ENCODE measurements around the gene LRMDA.

LRMDA gene

DNA sequence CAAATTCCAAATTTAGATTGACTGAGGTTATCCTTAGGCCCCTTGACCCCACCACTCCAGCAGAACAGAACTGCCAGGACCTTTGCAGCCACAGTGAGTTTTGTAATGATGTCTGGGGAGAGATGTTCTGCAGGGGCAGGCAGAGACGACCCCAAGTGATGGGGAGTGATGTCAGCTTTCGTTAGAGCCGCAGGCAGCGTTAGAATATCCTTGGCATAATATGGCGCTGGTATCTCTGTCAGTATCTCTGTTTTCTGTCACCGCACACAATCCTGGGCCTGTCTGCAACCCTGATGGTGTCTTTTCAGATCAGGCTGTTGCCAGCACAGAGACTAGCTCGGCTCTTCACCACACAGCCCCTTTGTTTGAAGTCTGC lies 1122.6 kb downstream of the LRMDA start:
- Histone ChIP-seq H3K9ac (ENCODE audit: low read depth, low read length, poor library complexity, severe bottlenecking) (no peak overlapping the region), H4K20me1 (ENCODE audit: insufficient read depth, low read length, poor library complexity, severe bottlenecking) (no peaks in the 10 kb centered on the region), H3K4me2 (ENCODE audit: low read depth, low read length, poor library complexity, severe bottlenecking) (no peak overlapping the region), H3K36me3 (ENCODE audit: insufficient read depth, low read length) (no peaks in the 10 kb centered on the region), H3K79me2 (ENCODE audit: insufficient read depth, low read length) (no peaks in the 10 kb centered on the region), H3K9me2 (replicated peaks; ENCODE audit: low read depth, low read length) (no peaks in the 10 kb centered on the region), H2AFZ (ENCODE audit: low read length) (no peak overlapping the region), H3F3A (ENCODE audit: low read depth) (no peaks in the 10 kb centered on the region), H3K4me3 (ENCODE audit: low read length, poor library complexity, severe bottlenecking) (no peak overlapping the region), H3K27me3 (ENCODE audit: insufficient read depth, low read length, poor library complexity, severe bottlenecking) (no peaks in the 10 kb centered on the region), H3K4me1 (ENCODE audit: insufficient read depth, low read length, poor library complexity, severe bottlenecking) (no peaks in the 10 kb centered on the region), H3K9me3 (ENCODE audit: insufficient read depth, low read depth, low read length) (no peaks in the 10 kb centered on the region)
- TF ChIP-seq, protein P1, sequence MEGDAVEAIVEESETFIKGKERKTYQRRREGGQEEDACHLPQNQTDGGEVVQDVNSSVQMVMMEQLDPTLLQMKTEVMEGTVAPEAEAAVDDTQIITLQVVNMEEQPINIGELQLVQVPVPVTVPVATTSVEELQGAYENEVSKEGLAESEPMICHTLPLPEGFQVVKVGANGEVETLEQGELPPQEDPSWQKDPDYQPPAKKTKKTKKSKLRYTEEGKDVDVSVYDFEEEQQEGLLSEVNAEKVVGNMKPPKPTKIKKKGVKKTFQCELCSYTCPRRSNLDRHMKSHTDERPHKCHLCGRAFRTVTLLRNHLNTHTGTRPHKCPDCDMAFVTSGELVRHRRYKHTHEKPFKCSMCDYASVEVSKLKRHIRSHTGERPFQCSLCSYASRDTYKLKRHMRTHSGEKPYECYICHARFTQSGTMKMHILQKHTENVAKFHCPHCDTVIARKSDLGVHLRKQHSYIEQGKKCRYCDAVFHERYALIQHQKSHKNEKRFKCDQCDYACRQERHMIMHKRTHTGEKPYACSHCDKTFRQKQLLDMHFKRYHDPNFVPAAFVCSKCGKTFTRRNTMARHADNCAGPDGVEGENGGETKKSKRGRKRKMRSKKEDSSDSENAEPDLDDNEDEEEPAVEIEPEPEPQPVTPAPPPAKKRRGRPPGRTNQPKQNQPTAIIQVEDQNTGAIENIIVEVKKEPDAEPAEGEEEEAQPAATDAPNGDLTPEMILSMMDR (conservative IDR thresholded peaks at IDR 0.05; ENCODE audit: low read length): no peak
- TF ChIP-seq EZH2phosphoT487 (IDR thresholded peaks at IDR 0.05; ENCODE audit: borderline replicate concordance): no peak

DNA sequence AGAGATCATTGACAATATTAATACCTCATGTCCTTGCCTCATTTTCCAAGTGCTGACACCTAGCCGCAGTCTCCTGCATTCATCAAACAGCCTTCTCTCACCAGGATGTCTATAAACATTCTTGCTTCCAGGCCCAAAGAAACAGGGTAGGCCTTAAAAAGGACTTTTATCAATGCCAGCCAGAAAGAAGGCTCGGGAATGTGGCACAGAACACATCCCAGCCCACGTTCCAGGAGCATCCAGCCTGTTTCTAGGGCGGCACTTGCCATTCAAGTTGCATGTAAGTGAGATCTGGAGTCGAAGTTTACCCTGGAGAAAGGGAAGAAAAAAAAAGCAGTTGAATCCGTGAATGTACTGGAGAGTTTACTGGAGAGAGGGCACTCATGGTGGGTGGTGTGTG lies 1123.1 kb downstream of the LRMDA start:
- Histone ChIP-seq H3K9me3 (ENCODE audit: insufficient read depth, low read depth, low read length) (no peaks in the 10 kb centered on the region), H3K4me1 (ENCODE audit: insufficient read depth, low read length, poor library complexity, severe bottlenecking) (no peaks in the 10 kb centered on the region), H2AFZ (ENCODE audit: low read length) (no peak overlapping the region), H3K9me2 (replicated peaks; ENCODE audit: low read depth, low read length) (no peaks in the 10 kb centered on the region), H3K9ac (ENCODE audit: low read depth, low read length, poor library complexity, severe bottlenecking) (no peak overlapping the region), H3K36me3 (ENCODE audit: insufficient read depth, low read length) (no peaks in the 10 kb centered on the region), H3K4me3 (ENCODE audit: low read length, poor library complexity, severe bottlenecking) (no peak overlapping the region), H3K79me2 (ENCODE audit: insufficient read depth, low read length) (no peaks in the 10 kb centered on the region), H3K4me2 (ENCODE audit: low read depth, low read length, poor library complexity, severe bottlenecking) (no peak overlapping the region), H3F3A (ENCODE audit: low read depth) (no peaks in the 10 kb centered on the region), H4K20me1 (ENCODE audit: insufficient read depth, low read length, poor library complexity, severe bottlenecking) (no peaks in the 10 kb centered on the region), H3K27me3 (ENCODE audit: insufficient read depth, low read length, poor library complexity, severe bottlenecking) (no peaks in the 10 kb centered on the region)
- TF ChIP-seq, protein P1 (conservative IDR thresholded peaks at IDR 0.05; ENCODE audit: low read length): no peak
- no peak for TF ChIP-seq EZH2phosphoT487 (IDR thresholded peaks at IDR 0.05; ENCODE audit: borderline replicate concordance)

DNA sequence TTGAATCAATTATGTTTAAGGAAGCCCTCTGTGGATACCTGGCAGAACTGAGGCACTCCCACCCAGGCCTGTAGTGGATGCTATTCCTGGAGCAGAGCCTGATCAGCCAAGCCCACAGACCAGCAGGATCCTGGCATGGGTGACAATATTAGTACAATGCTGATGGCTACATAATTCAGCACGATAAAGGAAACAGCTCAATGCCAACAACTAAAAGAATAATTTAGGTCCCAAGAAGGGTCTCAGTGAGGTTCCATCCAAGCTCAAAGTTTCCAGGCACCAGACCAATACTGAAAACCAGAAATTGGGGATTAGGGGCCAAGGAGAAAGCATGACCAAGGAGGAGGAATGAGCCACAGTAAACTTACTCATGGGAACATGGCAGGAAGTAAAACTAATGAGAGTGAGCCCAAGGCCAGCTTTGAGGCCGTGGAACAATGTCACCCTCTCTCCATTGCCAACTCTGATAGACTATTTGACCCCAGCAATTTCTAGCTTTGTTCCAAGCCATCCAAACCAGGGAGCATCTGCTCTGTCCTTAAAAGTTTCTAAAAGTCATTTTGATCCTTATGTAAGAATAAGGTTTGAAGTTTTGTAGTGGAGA lies 1123.7 kb downstream of the LRMDA start:
- Histone ChIP-seq H3K4me1 (ENCODE audit: insufficient read depth, low read length, poor library complexity, severe bottlenecking) (no peaks in the 10 kb centered on the region), H4K20me1 (ENCODE audit: insufficient read depth, low read length, poor library complexity, severe bottlenecking) (no peaks in the 10 kb centered on the region), H3K79me2 (ENCODE audit: insufficient read depth, low read length) (no peaks in the 10 kb centered on the region), H2AFZ (ENCODE audit: low read length) (no peak overlapping the region), H3K9me2 (replicated peaks; ENCODE audit: low read depth, low read length) (no peaks in the 10 kb centered on the region), H3K36me3 (ENCODE audit: insufficient read depth, low read length) (no peaks in the 10 kb centered on the region), H3K4me3 (ENCODE audit: low read length, poor library complexity, severe bottlenecking) (no peak overlapping the region), H3K9ac (ENCODE audit: low read depth, low read length, poor library complexity, severe bottlenecking) (no peak overlapping the region), H3K27me3 (ENCODE audit: insufficient read depth, low read length, poor library complexity, severe bottlenecking) (no peaks in the 10 kb centered on the region), H3K4me2 (ENCODE audit: low read depth, low read length, poor library complexity, severe bottlenecking) (no peak overlapping the region), H3K9me3 (ENCODE audit: insufficient read depth, low read depth, low read length) (no peaks in the 10 kb centered on the region), H3F3A (ENCODE audit: low read depth) (no peaks in the 10 kb centered on the region)
- TF ChIP-seq, protein P1 (conservative IDR thresholded peaks at IDR 0.05; ENCODE audit: low read length): no peak
- no peak for TF ChIP-seq EZH2phosphoT487 (IDR thresholded peaks at IDR 0.05; ENCODE audit: borderline replicate concordance)

Data from Loucy (cell line).